ENCODE data around the gene GAST.
"Not testable (repeated sequence)": the region's sequence is repeated elsewhere in the genome, so short reads cannot be mapped to it uniquely, and the experiment has no call there.

The GAST gene, protein sequence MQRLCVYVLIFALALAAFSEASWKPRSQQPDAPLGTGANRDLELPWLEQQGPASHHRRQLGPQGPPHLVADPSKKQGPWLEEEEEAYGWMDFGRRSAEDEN

DNA sequence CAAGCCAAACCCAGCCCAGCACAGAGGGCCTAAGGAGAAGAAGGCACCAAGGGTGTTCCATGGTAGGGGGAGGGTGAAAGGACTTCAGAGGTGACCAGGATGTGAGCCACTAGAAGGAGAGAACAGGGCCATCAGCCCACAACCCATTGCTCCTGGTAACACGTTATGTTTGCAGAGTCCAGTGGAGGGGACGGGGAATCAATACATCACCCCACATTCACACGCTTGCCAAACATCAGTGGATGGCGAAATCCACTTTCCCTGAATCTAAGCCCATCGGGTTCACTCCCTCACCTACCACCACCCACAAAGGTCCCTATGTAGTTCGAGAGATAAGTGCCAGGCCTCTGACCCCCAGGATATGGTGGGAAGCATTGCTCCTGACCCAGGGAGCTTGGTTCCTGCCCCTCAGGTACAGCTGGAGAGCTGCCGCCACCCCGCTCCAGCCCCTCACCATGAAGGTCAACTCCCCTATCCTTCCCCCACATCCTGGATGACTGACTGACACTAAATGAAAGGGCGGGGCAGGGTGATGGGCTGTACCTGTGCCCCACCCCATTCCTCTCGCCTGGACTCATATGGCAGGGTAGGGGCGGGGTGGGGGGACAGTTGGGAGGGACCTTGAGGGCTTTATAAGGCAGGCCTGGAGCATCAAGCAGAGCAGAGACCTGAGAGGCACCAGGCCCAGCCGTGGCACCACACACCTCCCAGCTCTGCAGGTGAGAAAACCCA lies at the start of gene GAST:
Gene GAST (plus strand): TSS at position 663 of the 732 bp plus-strand sequence. CDS start 3,106 bp downstream, outside the sequence.
- no peak for DNase-seq (ENCODE audit: extremely low read depth in 1 of 2, low read depth in 1 of 2)

DNA sequence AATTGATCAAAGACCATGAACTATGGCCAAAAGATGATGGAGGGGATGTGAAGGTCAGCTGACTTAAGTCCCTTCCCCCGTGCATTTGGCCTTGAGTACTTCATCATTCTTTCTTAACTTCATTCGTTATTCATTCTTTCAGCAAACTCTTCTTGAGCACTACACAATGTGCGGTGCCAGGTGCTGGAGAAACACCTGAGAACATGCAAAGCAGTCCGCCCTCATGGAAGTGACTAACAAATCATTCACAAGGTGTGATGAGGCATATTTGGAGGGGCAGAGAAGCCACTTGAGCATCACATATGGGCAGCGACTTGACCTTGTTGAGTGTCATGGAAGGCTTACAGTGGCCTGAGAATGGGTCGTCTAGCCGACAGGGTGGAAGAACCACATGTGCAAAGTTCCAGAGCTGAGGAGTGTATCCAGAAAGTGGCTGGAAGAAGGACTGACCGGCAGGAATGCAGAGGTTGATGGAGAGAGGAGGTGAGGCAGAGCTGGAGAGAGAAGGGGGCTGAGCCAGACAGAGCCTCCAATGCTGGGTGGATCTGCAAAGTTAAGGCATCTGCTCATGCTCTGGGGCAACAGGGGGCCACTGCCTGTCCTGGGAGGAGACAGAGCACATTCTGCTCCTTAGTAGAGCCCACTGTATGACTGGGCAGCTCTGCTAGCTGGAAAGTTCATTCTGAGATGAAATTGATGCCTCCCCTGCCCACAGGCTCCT lies 48.5 kb upstream of the GAST start:
- no peak for DNase-seq (ENCODE audit: extremely low read depth in 1 of 2, low read depth in 1 of 2)

DNA sequence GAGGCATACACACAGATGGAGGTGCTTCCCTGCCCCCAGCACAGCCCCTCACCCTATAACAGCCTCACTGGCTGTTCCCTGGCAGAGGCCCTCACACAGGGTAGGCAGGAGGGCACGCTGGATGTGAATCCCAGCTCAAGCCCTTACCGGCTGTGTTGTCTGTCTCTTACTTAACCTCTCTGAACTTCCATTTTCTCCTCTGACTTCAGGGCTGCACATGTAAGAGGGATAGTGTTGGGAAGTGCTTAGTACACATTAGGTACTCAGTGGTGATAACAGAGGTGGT lies 48.0 kb upstream of the GAST start:
- no peak for DNase-seq (ENCODE audit: extremely low read depth in 1 of 2, low read depth in 1 of 2)

DNA sequence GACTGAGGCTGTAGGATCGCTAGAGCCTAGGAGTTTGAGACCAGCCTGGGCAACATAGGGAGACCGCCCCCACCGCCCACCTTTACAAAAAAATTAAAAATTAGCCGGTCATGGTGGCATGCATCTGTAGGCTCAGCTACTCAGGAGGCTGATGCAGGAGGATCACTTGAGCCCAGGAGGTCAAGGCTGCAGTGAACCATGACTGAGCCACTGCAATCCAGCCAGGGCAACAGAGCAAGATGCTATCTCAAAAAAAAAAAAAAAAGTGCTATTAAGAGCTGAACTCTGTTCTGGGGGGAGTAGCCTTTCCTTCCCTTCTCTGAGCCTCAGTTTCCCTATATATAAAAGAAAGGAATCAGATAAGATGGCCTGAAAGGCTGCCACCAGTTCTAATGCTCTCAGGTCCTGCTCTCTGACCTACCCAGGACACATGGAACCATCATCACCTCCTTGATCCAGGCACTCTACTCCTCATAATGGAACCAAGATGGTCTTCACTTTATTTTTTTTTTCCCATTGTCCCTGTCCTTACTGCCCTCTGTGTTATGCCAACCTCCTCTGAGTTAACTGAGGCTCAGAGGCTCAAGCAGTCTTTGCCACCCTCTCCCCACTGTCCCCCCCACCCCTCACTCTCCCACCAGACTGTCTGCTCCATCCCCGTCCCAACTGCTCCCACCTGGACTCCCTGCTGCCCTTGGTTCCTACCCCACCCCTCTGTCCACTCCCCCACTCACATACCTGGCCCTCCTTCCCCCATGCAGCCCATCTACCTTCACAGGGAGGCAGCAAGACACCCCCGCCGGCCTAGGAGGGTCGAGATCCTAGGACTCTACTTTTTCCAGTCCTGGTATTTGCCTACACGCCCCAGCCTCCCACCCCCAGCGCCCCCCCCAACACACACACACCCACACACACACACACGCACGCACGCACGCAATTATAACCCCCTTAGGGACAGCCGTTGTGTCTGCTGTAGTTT lies 47.3 kb upstream of the GAST start:
- DNase-seq (ENCODE audit: extremely low read depth in 1 of 2, low read depth in 1 of 2) = no peak

DNA sequence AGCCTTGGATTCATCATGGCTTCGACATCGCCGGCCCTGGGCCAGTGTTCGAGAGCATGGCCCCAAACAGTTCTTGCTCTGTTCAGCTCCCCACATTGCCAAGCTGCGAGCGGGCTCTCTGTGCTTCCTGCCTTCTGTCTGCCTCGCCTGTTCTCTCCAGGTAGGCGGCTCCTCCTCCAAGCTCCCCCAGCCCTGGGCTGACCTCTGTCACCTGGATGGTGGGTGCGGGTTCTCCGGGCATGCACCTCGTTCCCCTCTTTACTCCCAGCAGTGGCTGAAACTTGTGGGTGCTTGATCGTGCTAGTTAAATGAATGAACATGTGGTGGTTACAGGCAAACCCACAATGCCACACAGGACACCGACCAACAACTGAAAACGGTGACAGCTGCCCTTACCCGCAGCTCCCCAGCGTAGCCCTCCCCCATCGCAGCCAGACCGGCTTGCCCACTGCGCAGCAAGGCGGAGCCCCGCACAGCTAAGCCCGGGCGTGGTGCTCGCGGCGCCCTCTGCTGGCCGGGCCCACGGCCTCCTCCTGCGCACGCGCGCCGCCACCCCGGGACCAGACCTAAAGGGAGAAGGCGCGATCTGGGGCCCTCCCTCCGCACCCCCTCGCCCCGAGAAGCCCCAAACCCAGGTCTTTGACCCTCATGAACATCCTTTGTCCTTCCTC lies 46.4 kb upstream of the GAST start:
- peak; percentile 76 to 90 for DNase-seq (ENCODE audit: extremely low read depth in 1 of 2, low read depth in 1 of 2)

DNA sequence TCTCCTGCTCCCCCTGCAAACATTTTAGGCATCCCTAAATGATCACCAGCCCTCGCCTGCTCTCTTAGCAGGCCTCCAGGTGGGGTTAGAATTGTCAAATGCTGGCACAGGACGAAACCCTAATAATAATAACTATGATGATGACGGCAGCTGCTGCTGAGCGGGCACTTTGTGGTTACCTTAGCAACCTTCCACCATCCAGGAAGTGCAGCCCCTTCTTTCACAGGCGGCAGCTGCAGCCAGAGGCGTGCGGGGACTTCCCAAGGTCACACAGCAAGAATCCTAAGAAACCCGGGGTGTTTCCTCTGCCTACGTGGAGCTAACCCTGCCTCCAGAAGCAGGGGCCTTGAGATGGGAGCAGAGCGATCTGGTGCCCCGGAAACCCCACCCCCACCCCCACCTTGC lies 45.9 kb upstream of the GAST start:
- peak in 1 of 2 donors; percentile 61 for DNase-seq (ENCODE audit: extremely low read depth in 1 of 2, low read depth in 1 of 2)

DNA sequence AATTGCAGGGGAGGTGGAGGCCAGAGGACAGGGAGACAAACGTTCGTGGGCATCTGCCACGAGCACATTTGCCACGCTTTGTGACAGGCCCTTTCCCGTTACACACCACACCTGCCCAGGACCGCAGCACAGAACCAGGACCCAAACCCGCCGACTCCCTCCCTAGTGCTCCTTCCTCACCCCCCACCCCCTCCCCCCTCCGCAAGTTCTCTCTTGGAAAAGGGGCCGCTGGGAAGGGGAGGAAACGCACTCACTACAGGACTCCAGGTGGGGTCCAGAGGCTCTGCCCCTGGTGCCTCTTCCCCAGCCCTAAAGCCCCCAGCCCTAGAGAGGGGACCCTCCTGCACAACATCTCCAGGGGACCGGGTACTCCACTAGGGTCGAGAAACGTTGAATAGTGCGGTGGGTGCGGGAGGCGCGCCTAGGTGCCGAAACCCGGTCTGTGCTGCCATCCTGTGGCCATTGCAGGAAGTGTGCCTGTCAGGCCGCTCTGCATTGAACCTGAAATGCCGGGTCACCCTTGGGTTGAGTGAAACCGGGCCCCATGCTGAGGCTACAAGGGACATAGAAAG lies 45.3 kb upstream of the GAST start:
- peak; percentile 66 to 78 for DNase-seq (ENCODE audit: extremely low read depth in 1 of 2, low read depth in 1 of 2)

DNA sequence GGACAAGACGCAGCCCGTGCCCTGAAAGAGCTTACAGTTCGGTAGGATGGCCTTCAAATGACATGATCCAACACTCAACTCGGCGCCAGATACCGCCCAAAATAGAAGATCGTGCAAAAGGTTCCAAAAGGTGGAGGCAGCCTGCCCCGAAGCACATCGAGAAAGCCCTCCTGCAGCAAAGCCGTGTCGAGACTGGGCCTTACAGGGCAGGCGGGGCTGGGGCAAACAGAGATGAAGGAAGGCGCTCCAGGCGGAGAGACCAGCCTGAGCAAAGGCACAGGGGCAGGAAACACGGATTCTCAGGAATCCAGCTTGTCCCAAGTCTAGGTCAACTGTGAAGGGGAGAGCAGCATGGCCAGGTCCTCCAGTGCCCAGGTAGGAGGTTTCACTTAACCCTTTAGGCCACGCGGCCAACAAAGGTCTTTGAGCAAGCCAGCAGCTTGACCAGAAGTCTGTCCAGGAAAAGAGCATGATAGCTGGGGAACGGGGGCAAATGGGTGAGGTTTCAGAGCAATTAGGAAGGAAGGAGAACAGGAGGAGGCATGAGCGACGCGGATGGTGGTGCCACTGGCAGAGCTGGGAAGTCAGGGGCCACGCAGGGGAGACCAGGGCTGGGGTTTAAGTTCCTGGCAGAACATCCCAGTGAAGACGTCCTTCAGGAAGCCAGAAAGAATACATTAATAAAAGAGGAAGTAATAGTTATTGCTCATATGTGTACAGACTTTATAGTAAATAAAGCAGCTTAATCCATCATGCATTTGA lies 44.7 kb upstream of the GAST start:
- no peak for DNase-seq (ENCODE audit: extremely low read depth in 1 of 2, low read depth in 1 of 2)

DNA sequence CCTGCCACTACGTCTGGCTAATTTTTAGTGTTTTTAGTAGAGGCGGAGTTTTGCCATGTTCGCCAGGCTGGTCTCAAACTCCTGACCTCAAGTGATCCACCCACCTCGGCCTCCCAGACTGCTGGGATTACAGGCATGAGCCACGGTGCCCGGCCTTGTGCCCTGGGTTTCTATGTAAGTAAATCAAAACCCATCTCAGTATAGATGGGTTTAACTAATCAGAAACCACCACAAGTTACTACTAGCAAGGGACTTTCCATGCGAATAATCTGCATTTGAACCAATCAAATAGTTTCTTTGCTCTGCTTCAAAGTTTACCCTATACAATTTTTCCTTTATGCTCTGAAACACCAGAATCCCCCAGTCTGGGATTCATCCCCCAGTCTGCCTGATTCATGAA lies 40.0 kb upstream of the GAST start:
- DNase-seq (ENCODE audit: extremely low read depth in 1 of 2, low read depth in 1 of 2) = no peak

DNA sequence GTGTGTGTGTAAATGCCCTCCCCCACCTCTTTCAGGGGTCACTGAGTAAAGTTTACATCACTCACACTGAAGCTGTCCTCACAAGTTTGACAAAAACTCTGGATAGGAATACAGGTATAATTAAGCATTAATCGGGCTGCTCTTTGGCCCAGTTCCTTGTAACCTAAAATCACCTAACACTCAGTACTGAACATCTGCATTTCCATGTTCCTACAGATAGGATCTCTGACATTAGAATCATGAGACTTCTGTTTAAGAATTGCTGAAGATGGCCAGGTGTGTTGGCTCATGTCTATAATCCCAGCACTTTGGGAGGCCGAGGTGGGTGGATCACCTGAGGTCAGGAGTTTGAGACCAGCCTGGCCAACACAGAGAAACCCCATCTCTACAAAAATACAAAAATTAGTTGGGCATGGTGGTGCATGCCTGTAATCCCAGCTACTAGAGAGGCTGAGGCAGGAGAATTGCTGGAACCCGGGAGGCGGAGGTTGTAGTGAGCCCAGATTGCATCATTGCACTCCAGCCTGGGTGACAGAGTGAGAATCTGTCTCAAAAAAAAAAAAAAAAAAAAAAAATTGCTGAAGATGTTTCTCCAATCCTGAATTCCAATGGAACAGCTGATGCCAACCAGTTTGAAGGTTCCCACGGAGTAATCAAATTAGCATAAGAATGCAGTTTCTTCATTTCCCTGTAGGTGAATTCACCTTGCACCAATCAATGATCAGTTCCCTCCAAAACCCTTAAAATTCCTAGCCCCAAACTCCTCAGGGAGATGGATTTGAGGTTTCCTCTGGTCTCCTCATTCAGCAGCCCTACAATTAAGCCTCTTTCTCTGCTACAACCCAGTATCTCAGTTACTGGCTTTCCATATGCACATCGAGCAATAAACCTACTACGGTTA lies 36.7 kb upstream of the GAST start:
- not testable (repeated sequence) for DNase-seq (ENCODE audit: extremely low read depth in 1 of 2, low read depth in 1 of 2)

DNA sequence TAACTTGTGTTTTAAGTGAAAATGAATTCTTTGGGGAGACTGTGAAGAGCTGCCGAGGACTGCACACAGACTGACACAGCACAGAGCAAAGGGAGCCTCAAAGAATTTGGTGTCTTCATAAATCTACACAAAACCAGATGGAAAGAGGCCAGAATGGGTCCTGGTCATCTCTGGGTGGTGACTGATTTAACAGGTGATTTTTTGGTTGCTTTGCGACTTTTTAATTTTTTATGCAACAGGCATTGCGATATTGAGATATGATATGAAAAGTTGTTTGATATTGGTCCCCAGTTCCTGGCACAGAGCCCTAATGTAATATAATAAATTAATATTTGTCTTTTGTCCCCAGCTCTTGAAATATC lies 36.1 kb upstream of the GAST start:
- DNase-seq (ENCODE audit: extremely low read depth in 1 of 2, low read depth in 1 of 2) = no peak

DNA sequence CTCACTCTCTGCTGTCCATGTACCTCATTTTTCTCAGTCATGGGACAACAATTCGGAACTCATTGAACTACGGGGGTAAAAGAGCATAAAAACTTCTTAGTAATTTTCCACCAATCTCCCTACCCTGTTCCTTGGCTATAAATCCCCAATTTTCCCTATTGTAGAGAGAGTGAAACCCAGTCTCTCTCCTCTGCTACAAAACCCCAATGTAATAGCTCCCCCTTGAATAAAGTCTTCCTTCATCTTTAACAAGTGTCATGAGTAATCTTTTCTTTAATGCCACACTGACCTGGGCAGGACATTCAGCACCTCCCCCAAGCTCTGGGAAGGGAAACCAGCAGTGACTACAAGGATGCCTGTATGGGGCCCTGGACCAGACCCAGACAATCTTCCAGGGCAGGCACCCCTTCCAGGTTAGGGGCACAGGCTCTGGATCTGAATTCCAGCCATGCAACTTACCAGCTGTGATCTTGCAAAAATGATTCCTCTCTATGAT lies 33.7 kb upstream of the GAST start:
- DNase-seq (ENCODE audit: extremely low read depth in 1 of 2, low read depth in 1 of 2) = no peak

DNA sequence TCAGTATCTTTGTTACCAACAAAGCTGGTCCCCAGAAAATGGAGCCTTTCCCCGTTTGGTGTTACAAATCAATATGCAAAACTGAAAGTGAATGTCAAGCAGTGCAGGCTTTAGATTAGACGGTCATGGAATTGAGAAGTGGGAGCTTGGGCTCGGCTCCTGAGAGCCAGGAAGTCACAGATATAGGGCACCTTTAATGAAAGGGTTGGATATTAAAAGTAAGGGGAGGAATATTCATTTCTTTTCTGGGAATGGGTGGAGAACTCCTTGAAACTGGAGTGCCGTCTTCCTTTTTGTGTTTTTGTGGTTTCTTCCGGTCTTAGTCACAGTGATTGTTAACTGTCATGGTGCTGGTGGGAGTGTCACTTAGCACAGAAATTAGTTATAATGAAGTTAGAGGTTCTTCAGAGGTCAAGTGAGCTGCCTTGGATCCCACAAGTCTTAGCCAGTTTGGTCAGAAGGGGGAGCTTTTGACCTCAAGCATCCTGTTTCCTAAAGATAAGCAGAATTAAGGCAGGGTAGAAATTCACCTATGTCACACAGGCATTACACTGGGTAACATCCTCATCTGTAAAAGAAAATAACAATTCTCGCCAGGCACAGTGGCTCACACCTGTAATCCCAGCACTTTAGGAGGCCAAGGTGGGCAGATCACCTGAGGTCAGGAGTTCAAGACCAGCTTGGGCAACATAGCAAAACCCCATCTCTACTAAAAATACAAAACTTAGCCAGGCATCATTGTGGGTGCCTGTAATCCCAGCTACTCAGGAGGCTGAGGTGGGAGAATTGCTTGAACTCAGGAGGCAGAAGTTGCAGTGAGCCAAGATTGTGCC lies 33.0 kb upstream of the GAST start:
- DNase-seq (ENCODE audit: extremely low read depth in 1 of 2, low read depth in 1 of 2) = peak in 1 of 2 donors; percentile 61

DNA sequence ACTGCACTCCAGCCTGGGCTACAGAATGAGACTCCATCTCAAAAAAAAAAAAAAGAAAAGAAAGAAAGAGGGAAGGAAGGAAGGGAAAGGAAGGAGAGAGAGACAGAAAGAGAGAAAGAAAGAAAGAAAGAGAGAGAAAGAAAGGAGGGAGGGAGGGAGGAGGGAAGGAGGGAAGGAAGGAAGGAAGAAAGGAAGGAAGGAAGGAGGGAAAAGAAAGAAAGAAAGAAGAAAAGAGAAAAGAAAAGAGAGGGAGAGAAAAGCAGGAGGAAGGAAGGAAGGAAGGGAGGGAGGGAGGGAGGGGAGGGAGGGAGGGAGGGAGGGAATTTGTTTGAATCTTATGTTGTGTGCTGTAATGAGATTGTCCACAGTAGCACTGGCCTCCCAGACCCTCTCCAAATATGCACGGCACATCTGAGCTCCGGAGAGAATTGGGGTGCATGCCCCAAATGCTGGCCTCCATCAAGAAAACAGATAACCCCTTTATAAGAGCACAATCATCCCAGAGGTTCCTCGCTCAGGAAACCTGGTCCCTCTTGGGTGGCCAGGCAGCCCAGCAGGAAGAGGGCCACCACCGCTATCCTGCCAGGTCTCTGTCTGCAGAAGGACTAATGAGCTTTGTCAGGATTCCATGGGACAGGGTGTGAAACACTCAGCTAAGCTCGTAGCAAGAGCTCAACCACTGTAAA lies 32.2 kb upstream of the GAST start:
- no peak for DNase-seq (ENCODE audit: extremely low read depth in 1 of 2, low read depth in 1 of 2)

DNA sequence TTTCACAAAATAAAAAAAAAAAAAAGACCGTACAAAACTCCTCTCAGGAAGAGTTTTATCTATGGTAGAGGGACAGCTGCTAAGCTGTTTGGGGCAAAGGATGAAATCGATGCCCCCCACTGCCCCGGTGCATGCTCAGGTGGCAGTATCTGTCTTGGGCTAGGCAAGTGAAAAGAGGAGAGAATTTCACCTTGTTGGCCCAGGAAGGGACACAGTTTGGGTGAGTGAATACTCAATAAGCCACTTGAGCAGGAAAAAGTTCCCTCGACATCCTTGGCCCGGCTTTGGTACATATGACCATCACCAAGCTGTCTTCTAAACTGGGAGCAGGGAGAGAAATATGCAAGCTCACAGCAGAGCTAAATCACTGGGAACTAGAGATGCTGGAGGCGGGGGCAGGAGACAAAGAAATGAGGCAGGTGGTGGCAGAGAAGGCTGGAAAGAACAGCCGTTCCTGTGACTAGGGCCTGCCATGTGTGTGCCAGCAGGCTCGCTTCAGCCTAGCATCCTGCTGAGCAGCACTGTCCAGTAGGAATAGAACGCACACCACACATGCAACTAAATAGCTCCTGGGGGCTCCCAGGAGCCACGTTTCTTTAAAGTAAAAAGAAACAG lies 31.6 kb upstream of the GAST start:
- no peak for DNase-seq (ENCODE audit: extremely low read depth in 1 of 2, low read depth in 1 of 2)

DNA sequence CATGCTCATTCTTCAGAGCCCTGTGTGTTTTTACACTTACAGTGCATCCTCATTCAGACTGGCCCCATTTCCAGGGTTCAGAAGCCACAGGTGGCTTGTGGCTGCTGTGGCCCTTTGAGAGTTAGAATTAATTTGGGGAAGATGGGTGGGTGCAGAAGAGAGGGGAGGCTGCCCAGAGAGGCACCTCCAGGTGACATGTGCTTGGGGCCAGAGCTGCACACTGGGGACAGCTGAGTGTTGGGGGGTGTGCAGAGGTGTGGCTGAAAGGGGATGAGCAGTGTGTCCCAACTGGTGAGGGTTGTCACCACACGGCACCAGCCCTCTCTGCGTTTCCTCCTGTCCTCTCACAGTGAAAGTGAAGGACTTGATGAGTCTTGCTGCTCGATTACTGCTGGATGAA lies 30.4 kb upstream of the GAST start:
- no peak for DNase-seq (ENCODE audit: extremely low read depth in 1 of 2, low read depth in 1 of 2)

DNA sequence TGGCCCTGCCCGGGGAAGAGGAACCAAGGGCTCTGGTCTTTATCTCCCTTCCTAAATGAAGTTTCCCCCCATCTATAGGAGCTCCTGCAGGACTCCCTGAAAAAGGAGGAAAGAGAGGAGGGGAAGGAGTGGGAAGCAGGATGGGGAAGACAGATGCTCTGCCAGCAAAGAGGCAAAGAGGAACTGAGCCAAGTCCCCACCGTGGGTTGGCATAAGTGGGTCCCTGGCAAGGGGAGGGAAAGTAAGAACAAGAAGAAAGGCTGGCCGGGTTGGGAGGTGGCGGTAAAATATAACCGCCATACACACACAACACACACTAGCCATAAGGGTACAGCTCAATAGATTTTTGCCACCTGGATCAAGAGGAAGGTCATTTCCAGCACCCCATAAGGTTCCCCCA lies 29.5 kb upstream of the GAST start:
- no peak for DNase-seq (ENCODE audit: extremely low read depth in 1 of 2, low read depth in 1 of 2)

Measured in stimulated activated CD8-positive, alpha-beta memory T cell treated with anti-CD3 and anti-CD28 coated beads, Interleukin-7, amount 100 ng/mL, for 48 hours (primary cell).